ENCODE results near the gene GARNL3.

GARNL3 gene

GRCh38 chr9:127390248-127390545 is 125.6 kb downstream of the GARNL3 start:
- DNase-seq (ENCODE audit: extremely low read depth, low read depth), result no peak
- TF ChIP-seq CTCF (IDR thresholded peaks at IDR 0.05; ENCODE audit: low read depth, low read length, missing control alignments), result no peak

DNA sequence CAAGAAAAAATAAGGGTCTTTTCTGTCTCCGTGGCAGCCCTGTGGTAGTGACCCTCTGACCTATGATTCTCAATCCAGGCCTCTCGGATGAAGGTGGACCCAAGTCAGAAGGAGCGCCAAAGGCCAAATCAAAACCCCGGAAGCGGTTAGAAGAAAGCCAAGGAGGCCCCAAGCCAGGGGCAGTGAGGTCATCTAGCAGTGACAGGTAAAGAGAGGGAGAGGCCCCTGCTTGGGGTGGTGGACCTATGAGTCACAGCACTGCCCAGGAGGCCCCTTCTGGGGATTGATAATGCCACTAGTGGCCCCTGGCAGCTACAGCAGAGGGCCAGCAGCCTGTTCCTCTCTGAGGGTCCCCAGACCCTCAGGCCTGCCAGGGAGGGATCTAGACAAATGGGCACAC is 126.0 kb downstream of the GARNL3 start:
- DNase-seq (ENCODE audit: extremely low read depth, low read depth), result no peak
- H3K4me3 ChIP-seq (replicated peaks; ENCODE audit: low read depth, low read length), result no peak overlapping the region
- no peak for TF ChIP-seq CTCF (IDR thresholded peaks at IDR 0.05; ENCODE audit: low read depth, low read length, missing control alignments)

More at GRCh38 chr9:127390248-127390545, 125.6 kb downstream of the GARNL3 start:
- no peak overlapping the region for H3K4me3 ChIP-seq (replicated peaks; ENCODE audit: low read depth, low read length)

GRCh38 chr9:127392166-127392565 is 127.6 kb downstream of the GARNL3 start:
- no peak for TF ChIP-seq CTCF (IDR thresholded peaks at IDR 0.05; ENCODE audit: low read depth, low read length, missing control alignments)
- no peak for DNase-seq (ENCODE audit: extremely low read depth, low read depth)
- H3K4me3 ChIP-seq (replicated peaks; ENCODE audit: low read depth, low read length), result no peak overlapping the region

- H3K4me3 ChIP-seq (replicated peaks; ENCODE audit: low read depth, low read length), result no peak overlapping the region
- DNase-seq (ENCODE audit: extremely low read depth, low read depth), result no peak
- TF ChIP-seq CTCF (IDR thresholded peaks at IDR 0.05; ENCODE audit: low read depth, low read length, missing control alignments), result no peak
Observed at GRCh38 chr9:127392976-127393375, 128.4 kb downstream of the GARNL3 start.

- no peak overlapping the region for H3K4me3 ChIP-seq (replicated peaks; ENCODE audit: low read depth, low read length)
- no peak for DNase-seq (ENCODE audit: extremely low read depth, low read depth)
- peak; percentile 10 for TF ChIP-seq CTCF (IDR thresholded peaks at IDR 0.05; ENCODE audit: low read depth, low read length, missing control alignments)
Observed at GRCh38 chr9:127393645-127394044, 129.1 kb downstream of the GARNL3 start.

- no peak overlapping the region for H3K4me3 ChIP-seq (replicated peaks; ENCODE audit: low read depth, low read length)
- no peak for DNase-seq (ENCODE audit: extremely low read depth, low read depth)
- TF ChIP-seq CTCF (IDR thresholded peaks at IDR 0.05; ENCODE audit: low read depth, low read length, missing control alignments), result no peak
Observed at GRCh38 chr9:127395497-127396252, 131.1 kb downstream of the GARNL3 start.
